ENCODE data around the gene HIGD1A.

HIGD1A gene

DNA sequence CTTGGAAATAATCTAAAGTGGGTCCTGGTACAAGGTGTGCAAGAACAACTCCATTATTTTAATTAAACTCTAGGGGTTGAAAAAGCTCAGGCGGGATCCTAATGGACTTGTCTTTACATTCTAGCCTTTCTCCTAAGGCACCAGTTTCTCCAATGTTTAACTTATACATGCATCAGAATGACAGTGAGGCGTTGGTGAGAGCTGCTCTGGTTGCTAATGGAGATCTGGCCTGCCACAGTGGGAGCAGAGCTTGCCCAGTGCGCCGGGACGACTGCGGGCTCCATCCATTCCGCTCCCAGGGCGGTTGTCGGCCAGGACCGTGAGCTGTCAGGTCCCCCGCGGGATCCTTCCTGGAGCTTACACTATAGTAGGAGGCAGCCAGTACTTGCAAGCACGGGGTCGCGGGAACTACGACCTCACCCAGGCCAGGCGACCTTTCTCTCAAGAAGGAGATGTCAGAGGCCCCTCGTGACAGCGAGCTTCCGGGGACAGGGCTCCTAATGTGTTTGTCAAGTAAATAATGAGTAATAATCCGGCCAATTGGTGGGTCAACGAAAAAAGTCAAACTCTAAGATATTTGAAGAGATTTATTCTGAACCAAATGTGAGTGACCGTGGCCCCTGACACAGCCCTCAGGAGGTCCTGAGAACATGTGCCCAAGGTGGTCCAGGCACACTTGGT is 991 bp upstream of the HIGD1A start:
- in situ Hi-C loops (cut with HindIII; ENCODE audit: low pct_ligation_motif_present, low pct_unique_long_range_greater_than_20kb, low sequenced_read_pairs) = no loop called here
- no peak for DNase-seq

DNA sequence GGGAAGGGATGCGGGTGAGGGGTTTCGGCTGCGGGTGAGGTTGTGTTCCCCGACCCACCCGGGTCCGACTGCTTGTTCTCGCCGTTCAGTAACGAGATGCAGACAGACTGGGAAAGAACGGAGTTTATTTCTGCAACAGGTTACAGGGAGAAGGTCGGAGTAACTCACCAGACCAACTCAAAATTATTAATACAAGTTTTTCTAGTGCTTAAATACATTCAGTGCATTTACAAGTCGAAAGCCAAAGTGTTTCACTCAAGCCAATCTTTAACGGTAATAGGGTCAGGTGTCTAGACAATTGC is 492 bp upstream of the HIGD1A start:
- in situ Hi-C loops (cut with HindIII; ENCODE audit: low pct_ligation_motif_present, low pct_unique_long_range_greater_than_20kb, low sequenced_read_pairs) = no loop called here

DNA sequence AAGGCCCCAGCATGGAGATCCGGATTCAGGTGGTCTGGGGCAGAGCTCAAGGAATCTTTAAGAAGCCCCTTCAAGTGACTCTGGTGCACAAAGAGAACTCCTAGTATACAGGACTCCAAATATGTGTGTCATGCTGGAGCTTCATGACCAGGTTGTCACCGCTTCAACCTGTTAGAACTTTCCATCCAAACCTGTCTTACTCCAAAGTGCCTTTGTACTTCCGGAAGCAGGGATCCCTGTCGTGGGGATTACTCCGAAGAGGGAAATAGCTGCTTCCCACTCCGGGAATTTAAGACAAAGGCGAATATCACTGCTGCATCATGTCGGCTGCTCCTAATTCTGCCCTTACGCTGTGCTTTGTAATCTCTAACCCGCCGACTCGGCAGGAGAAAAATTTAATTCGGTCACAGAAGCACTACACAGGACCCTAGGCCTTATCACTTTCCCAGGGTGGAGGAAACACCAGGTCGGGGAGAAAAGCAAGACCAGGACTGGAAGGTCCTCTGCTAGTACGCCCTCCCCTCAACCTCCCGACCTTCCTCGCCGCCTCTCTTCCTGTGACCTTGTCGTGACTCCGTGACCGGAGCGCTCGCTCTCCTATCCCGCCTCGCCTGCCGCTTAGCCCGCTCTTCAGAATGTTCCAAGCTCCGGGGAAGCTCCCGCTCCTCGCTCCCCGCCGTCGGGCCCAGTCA is 730 bp downstream of the HIGD1A start:
- DNase-seq = peak; percentile 26
- in situ Hi-C loops (cut with HindIII; ENCODE audit: low pct_ligation_motif_present, low pct_unique_long_range_greater_than_20kb, low sequenced_read_pairs) = no loop called here

More for the DNA sequence above, 492 bp upstream of the HIGD1A start:
- DNase-seq = no peak

DNA sequence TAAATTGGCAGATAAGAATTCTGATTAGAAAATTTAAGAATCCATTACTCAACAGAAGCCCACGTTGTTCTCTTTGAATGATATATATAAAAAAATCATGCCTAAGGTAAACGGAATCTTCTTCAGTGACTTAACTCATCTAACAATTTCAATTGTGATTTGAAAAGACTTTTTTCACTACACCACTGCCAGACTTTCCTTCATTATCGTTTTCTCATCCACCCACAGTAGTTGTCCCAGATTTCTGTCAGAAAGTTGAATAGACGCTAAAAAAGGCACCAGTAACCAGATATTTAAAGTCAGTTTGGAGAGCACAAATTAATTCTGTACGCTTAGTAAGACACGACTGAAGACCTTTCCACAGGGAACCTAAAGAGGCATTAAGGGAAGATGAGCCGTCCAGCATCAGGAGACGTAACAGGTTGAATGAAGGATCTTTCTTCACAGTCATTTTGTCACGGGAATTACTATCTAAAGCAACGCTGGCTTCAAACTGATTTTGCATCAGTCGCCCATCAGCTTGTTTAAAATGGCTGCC is 1.3 kb downstream of the HIGD1A start:
- in situ Hi-C loops (cut with HindIII; ENCODE audit: low pct_ligation_motif_present, low pct_unique_long_range_greater_than_20kb, low sequenced_read_pairs) = no loop called here
- no peak for DNase-seq

DNA sequence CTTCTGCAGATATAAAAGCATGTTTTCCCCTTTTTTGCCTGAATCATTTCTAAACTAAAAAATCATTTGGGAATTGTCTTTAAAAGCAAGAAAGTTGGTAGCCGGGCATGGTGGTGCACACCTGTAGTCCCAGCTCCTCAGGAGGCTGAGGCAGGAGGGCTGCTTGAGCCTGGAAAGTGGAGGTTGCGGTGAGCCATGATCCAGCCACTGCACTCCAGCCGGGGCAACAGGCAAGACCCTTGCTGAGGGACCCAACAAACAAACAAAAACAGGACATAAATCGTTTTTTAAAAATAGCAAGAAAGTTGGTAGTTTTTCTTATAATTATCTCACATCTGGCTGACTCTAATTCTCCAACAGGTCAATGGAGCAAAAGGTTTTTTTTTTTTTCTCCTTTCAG is 2.5 kb downstream of the HIGD1A start:
- in situ Hi-C loops (cut with HindIII; ENCODE audit: low pct_ligation_motif_present, low pct_unique_long_range_greater_than_20kb, low sequenced_read_pairs) = no loop called here
- DNase-seq = no peak

DNA sequence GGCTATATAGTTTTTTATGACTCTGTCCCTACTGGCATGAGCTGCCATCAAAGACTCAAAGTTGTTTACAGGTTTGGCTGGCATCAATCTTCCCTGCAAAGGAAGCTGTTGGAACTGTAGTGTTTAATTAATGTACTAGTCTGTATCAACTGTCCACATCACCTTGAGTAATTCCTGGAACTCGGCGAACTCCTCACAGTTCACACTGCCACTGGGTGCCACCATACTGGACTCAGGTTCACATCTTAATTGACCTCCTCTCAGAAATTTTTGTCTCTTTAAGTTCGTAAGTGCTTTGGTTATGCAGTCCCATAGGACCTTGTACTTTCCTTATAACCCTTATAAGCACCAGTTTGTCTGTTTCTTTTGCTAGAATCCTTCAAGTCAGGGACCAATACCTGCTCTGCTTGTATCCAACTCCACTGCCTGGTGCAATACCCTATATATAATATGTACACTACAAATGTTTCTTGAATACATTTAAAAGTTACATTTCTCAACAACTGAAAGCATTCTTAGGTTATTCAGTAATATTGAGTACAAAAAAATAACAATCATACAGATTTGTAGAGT is 3.2 kb downstream of the HIGD1A start:
- no peak for DNase-seq
- in situ Hi-C loops (cut with HindIII; ENCODE audit: low pct_ligation_motif_present, low pct_unique_long_range_greater_than_20kb, low sequenced_read_pairs) = no loop called here

DNA sequence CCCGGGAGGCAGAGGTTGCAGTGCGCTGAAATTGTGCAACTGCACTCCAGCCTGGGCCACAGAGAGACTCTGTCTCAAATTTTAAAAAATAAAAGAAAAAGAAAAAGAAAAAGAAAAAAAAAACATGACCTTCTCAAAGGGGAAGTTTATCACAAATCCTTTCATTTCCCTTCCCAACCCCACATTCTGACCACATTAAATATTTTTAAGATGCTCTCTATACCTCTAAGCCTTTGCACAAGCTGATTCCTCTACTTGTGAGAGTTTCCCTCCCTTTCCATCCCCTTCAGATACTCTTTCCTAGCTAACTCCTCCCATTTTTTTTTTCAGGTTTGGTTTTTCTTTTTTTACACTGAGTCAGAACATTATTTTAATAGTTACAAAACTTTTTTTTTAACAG is 4.0 kb downstream of the HIGD1A start:
- in situ Hi-C loops (cut with HindIII; ENCODE audit: low pct_ligation_motif_present, low pct_unique_long_range_greater_than_20kb, low sequenced_read_pairs) = no loop called here
- no peak for DNase-seq

DNA sequence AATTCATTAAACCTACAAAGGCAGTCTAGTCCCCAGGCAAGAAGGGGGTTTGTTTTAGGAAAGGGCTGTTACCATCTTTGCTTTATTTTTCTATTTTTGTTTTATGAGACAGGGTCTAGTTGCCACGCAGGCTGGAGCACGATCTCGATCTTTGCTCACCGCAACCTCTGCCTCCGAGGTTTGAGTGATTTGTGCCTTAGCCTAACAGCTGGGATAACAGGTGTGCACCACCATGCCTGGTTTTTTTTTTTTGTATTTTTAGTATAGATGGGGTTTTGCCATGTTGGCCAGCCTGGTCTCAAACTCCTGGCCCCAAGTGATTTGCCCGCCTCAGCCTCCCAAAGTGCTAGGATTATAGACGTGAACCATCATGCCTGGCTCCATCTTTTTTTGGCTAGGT is 4.9 kb downstream of the HIGD1A start:
- in situ Hi-C loops (cut with HindIII; ENCODE audit: low pct_ligation_motif_present, low pct_unique_long_range_greater_than_20kb, low sequenced_read_pairs) = no loop called here
- no peak for DNase-seq

DNA sequence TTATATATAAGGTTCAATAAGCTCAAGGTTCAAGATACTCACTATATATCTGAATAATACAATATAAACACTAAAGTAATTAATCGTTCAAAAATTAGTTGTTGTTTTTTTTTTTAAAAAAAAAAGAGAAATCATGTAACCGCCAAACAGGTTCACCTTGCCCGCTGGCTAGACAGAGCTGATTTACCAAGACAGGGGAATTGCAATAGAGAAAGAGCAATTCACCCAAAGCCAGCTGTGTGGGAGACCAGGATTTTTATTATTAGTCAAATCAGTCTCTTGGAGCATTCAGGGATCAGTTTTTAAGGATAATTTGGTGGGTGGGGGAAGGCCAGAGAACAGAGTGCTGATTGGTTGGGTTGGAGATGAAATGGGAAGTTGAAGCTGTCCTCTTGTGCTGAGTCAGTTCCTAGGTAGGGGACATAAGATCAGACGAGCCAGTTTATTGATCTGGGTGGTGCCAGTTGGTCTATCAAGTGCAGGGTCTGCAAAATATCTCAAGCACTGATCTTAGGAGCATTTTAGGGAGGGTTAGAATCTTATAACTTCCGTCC is 7.9 kb downstream of the HIGD1A start:
- no peak for DNase-seq
- in situ Hi-C loops (cut with HindIII; ENCODE audit: low pct_ligation_motif_present, low pct_unique_long_range_greater_than_20kb, low sequenced_read_pairs) = no loop called here

DNA sequence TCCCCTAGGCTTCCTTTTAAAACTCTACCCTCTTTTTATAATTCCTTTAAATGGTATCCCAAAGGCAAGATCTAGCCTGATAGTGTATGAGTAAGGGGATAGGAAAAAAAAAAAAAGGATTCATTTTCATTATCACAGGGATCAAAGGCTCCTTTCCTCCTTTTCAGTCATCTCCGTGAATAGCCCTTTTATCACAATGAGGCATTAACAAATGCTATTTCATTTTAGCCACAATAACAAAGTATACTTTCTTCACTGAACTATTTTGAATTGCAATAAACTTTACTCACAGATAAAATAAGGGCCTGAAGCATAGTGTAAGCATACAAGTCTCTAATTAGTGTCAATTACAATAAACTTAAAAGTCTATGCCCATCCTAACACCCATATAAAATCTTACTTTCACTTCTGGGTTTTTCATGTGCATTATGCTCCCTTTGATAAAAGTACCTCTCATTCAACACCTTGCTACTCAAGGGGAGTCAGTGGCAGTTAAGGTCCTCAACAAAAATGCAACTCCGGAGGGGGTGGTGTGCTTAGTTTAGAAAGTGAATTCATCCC is 8.6 kb downstream of the HIGD1A start:
- in situ Hi-C loops (cut with HindIII; ENCODE audit: low pct_ligation_motif_present, low pct_unique_long_range_greater_than_20kb, low sequenced_read_pairs) = no loop called here

DNA sequence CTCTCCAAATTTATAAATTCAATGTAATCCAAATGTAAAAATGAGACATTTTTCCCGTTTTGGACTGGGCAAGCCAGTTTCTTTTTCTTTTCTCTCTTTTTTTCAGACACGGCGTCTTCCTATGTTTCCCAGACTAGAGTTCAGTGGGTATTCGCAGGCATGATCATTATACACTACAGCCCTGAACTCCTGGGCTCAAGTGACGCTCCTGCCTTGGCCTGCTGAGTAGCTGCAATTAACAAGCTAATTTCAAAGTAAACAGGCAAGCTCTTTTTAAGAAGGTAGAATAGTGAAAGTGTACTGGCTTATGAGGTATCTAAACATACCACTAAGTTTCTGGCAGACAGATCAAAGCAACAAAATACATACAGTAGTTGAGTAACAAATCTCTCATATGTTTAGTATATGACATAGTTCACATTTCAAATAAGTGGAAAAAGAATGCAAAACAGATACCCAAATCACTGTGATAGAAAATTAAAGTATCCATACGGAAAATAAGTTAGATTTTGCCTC is 13.5 kb downstream of the HIGD1A start:
- no peak for DNase-seq
- in situ Hi-C loops (cut with HindIII; ENCODE audit: low pct_ligation_motif_present, low pct_unique_long_range_greater_than_20kb, low sequenced_read_pairs) = no loop called here

More for the DNA sequence above, 8.6 kb downstream of the HIGD1A start:
- no peak for DNase-seq

DNA sequence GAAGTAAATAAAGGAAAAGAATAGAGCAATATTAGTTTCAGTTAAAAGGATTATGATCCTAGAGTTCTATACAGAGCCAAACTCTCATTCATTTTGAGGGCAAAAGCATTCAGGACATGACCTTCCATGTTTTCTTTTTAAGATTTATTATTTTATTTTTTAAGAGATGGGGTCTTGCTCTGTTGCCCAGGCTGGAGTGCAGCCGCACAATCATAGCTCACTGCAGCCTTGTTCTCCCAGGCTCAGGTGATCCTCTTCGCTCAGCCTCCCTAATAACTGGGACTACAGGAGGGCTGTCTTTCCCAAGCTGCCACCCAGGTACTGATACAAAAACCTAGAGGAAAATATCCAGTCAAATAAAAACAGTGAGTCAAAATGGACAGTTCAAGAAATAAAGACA is 17.7 kb downstream of the HIGD1A start:
- DNase-seq = no peak
- in situ Hi-C loops (cut with HindIII; ENCODE audit: low pct_ligation_motif_present, low pct_unique_long_range_greater_than_20kb, low sequenced_read_pairs) = no loop called here

DNA sequence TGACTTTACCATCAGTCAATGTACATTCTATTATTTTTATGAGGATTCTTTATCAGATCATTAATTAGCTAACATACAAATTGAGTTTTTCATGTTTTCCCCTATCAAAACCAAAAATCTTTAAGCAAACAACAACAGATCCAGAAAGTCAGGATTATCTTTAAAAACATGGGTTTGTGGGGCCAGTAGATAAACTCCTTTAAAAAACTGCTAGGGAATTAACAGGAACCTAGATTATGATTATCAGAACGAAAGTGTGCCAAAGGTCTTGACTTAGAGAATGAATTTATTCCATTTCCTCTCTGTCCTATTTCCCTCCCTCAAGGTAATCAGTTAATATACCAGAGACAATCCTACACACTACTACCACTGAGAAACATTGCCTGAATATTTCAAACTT is 18.1 kb downstream of the HIGD1A start:
- in situ Hi-C loops (cut with HindIII; ENCODE audit: low pct_ligation_motif_present, low pct_unique_long_range_greater_than_20kb, low sequenced_read_pairs) = no loop called here
- DNase-seq = no peak

DNA sequence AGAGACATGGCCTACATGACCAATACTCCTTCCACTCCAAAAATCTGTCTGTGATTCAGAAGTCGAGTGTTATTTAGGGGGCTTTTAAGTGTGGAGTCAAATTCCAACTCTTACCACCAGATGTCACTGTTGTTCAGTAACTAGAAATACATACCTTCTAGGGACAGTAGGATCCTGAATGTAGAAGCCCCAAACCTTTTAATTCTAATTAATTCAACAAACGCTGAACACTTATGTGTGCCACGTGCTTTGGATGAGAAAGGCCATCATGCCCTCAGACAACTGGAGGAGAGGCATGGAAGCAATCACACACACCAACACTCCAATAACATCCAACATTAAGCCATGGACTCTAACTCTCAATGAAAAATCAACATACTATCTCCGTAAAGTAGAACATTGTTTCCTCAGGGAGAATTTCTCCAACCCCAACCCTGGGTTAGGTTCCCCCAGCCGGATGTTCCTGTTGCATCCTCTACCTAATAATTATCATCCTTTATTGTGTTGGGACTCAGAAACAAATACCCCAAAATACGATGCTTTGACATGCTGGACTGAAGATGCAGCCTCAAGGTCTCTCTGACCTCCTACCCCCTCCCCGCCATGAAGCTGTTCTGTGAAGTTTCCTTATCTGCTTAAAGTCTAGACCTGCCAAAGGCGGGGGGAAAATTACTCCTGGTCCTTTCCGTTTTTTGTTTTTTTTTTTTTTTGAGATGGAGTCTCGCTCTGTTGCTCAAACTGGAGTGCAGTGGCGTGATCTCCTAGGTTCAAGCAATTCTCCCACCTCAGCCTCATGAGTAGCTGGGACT is 23.2 kb downstream of the HIGD1A start:
- peak; percentile 59 for DNase-seq
- in situ Hi-C loops (cut with HindIII; ENCODE audit: low pct_ligation_motif_present, low pct_unique_long_range_greater_than_20kb, low sequenced_read_pairs) = no loop called here

DNA sequence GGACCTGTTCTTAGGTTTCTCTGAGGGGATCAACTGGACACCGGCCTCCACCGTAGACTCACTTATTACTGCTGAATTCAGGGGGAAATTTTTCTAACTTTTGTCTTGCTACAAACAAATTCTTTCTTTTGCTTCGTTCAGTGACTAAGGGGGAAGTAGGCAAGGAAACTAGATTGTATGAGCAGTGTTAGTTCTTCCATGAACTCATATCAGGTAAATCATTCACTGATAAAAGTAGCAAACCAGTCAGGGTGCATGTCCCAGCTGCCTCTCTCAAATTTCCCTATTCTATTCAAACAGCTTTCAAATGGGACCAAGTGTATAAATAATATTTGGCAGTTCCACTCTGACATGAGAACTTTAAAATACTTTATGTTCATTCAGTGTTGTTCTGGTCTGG is 23.9 kb downstream of the HIGD1A start:
- DNase-seq = peak; percentile 27
- in situ Hi-C loops (cut with HindIII; ENCODE audit: low pct_ligation_motif_present, low pct_unique_long_range_greater_than_20kb, low sequenced_read_pairs) = no loop called here

DNA sequence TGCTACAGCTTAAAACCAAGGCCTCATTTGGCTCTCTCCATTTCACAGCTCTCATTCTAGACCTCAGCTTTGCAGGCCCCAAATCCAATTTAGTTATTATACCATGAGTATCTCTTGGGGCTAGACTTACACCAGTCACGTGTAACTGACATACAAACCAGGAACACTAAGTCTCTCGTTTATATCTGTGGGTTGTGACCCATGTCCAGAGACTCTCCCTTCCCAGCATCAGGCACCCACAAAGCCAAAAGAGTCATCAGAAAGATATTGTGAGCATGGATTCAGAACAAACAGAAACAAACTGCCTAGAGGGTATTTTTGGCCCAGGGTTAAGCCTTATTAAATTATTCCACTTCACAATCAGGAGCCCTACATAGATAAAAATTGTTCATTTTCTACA is 25.6 kb downstream of the HIGD1A start:
- no peak for DNase-seq
- in situ Hi-C loops (cut with HindIII; ENCODE audit: low pct_ligation_motif_present, low pct_unique_long_range_greater_than_20kb, low sequenced_read_pairs) = no loop called here

DNA sequence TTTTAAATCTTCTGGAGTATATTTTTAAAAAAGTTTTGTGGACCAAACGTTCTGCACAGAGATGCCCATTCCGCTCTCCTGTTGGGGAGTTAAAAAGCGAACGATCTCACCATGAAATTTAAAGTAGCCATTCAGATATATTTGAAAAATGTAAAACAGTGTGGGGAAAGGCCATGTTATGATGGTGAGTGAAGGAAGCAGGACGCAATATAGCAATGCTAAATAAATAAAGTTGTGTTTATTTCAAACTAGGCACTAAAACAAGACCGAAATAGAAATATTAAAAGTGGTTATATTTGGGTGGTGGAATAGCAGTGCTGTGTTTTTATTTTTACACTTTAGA is 30.9 kb downstream of the HIGD1A start:
- no peak for DNase-seq
- in situ Hi-C loops (cut with HindIII; ENCODE audit: low pct_ligation_motif_present, low pct_unique_long_range_greater_than_20kb, low sequenced_read_pairs) = no loop called here

DNA sequence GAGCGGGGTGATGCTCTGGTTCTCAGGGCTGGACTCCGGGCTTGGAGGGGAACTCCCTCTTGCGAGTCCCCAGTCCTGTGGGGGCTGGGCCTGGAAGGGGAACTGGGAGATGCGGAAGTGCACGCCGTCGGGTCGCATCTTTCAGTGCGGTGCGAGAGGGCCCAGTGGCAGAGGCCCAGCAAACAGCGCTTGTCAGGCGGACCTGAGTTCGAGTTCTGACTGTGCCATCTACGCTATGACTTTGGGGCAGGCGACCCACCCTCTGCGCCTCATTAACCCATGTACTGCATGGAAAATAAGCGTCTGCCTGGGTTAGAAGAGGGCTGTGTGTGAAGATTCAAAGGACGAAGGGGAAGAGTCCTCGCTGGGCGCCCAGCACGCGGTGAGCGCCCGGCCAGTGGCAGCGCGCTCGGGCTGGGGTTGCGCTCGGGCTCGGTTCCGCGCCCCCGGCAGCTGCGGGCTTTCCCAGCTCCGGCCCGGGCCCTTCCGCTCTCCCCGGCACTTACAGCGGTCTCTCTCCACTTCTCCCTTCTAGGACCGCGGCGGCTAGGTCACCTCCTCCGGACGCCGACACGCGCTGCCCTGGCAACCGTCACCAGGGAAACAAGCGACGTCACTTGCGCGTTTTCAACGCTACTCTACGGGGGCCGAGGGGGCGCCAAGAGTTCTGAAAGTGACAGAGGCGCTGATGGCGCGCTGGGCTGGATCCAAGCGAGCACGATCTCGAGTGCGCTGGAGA is 31.5 kb downstream of the HIGD1A start, which contains the start of gene CCDC13:
Gene CCDC13, minus strand, starts transcription at position 584 of the 739 bp plus-strand sequence. CDS start 14,908 bp downstream, outside the sequence.
- DNase-seq = peak; percentile 86
- in situ Hi-C loops (cut with HindIII; ENCODE audit: low pct_ligation_motif_present, low pct_unique_long_range_greater_than_20kb, low sequenced_read_pairs) = no loop called here

All from ACHN (cell line).